NAMALWA (cell line): Measurements from ENCODE around the gene NPTX1.

Experiments
- DNase-seq: peaks from one replicate; pipeline ENCODE4 v3.0.0-alpha.2; 2015; ENCODE audit warnings: low spot score

Gene NPTX1

DNA sequence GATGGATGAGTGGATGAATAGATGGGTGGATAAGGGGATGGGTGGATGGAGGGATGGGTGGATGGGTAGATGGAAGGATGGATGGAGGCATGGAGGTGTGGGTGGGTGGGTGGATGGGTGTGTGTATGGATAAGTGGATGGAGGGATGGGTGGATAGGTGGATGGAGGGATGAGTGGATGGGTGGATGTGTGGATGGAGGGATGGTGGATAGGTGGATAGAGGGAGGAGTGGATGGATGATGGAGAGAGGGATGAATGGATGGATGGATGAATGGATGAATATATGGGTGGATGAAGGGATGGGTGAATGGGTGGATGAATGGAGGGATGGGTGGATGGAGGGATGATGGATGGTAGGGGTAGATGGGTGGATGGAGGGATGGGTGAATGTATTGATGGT, 27.5 kb upstream of the NPTX1 start:
- no peak for DNase-seq

DNA sequence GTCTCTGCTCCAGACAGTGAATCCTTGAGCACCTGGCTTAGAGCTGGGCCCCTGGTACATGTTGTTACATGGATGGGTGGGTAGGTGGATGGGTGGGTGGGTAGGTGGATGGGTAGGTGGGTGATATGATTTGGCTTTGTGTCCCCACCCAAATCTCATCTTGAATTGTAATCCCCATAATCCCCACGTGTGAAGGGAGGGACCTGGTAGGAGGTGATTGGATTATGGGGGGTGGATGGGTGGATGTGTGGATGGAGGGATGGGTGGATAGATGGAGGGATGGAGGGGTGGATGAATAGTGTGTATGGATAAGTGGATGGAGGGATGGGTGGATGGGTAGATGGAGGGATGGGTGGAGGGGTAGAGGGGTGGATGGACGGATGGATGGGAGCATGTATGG, 26.6 kb upstream of the NPTX1 start:
- DNase-seq = no peak

DNA sequence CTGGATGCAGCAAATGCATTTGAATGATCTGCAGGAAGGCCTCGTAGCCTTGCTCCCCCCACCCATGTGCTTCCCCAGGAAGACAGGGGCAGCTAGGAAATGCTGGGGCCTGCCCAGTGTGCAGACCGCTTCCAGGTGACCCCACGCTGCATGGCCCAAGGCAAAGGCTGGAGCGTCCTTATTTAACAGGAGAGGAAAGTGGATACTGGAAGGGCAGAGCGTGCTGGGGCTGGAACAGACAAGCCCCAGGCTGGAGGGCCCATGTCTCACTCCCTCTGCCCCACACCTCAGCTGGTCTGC, 26.1 kb upstream of the NPTX1 start:
- DNase-seq = no peak

DNA sequence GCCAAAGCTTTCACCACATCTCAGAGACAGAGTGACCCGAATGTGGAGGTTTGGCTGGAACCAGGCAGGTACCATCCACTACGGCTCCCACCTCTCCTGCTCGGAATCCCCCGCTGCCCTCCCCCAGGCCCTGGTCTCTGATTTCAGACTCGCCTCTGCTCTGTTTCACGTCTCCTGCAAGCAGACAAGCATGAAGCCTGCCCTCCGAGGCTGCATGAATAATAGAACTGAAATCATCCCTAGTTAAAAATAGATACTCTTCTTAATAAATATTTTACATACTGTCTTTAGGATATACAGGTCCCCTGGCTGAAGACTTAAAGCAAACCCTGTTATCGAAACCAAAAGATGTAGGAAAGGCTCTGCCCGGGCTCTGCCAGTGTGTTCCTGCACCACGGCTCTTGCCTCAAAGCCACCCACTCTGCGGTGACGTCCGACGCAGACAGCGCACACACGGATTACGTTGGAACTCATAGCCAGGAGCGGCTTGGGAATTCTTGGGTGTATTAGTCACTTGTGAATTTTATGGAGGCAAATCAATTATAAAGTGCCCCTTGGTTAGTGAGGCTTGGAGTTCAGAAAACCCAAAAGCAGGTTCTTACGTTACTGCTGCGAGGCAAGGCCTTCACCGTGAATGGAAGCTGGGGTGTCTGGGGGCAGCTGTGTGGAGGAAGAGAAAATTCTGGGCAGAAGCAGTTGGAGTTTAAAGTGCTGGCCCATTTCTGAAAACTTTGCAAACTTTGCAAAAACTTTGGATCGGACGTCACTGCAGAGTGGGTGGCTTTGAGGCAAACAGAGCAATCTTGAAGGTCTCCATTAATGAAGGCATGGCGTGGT, 25.6 kb upstream of the NPTX1 start:
- DNase-seq = no peak

DNA sequence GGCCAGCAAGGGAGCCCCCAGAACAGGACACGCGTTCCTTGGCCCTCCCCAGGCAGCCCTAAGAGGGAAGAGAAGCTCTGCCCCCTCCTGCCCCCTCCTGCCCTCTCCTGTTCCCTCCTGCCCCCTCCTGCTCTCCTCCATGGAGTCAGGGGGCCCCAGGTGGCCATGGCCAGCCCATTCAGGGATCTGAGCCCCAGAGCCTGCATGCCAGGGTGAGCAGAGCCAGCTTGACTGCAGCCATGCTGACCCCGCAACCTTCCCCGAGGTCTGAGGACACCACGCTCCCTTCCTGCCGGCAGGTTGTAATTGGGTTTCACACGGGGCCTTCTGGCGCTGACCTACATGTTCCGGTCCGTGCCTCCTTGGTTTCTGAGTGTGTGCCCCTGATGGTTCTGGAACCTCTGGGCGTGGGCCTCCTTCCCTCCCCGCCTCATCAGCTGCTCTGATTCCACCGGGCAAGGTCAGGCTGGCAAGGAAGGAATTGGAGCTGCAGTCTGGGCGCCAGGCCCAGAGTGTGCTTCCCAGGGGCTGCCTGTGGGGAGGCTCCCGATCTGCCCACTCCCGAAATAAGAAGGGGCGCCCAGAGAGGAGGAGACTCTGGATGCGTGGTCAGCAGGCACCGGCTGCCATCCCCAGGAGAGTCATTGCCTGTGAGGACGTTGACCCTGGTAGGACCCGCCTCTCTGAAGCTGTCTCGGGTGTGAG, 23.7 kb upstream of the NPTX1 start:
- DNase-seq = no peak

DNA sequence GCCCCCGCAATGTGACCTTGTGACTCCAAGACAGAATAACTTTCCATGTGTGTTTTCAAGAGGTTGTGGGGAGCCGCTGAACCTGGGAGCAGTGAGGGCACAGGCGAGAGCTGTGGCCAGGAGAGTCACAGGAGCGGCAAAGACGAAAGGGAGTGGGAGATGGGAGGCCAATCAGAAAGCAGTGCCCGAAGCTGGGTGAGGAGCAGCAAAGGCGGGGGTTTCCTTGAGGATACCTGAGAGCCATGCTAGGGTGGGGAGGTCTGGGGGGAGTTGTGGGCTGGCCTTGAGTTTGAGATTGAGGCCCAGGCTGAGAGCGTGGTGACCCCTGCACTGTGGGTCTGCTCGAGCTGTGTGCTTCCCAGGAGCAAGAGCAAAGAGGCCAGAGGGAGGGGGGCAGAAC, 23.2 kb upstream of the NPTX1 start:
- no peak for DNase-seq

DNA sequence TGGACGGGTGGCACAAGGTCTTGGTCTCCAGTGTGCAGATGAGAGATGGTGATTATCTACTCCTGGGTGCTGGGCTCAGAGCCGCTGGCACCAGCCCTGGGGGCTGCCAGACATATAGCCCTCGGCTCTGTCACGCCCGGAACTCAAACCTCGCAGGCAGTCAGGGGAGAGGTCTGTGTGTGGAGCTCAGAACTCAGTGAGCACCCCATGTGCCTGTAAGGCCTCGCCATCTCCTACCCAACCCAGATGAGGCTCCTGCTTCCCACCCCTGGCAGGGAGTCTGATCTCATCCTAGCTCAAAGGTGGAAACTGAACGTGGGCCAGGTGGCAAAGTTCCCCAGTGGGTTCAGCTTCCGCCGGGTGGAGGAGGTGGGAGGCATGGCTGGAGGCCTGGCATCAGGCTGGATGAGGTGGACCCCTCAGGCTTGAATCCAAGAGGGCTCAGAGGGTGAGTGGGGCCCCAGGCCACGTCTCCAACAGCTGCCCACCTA, 22.6 kb upstream of the NPTX1 start:
- no peak for DNase-seq

DNA sequence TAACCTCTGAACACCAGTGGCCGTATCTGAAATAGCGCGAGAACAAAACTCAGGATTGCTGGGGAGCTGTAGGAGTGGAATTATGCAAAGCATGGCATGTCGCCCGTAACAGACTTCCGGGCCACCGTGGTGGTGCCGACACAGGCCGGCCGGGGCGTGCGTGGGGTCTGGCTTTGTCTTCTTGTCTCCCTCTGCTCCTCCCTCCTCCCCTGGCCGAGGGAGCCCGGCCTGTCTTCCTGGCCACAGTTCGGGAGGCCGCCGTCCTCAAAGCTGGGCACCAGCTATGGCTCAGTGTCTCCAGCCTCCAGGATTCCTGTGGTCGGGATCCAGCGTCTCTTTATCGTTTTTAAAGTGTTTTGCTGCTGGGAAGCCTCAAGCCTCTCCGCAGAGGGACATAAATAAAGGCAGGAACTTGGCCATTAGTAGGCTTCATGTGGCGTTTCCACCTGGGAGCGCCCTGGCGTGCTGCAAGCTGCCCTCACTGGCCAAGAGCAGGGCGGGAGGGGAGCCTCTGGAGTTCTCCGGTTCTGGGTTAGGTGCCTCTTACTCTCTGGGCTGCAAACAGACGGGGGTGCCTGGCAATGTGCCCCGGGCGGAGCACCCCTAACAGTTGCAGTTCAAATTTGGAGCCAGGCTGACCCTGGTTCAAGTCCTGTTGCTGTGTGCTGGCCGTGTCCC, 22.0 kb upstream of the NPTX1 start:
- DNase-seq = peak; percentile 80

DNA sequence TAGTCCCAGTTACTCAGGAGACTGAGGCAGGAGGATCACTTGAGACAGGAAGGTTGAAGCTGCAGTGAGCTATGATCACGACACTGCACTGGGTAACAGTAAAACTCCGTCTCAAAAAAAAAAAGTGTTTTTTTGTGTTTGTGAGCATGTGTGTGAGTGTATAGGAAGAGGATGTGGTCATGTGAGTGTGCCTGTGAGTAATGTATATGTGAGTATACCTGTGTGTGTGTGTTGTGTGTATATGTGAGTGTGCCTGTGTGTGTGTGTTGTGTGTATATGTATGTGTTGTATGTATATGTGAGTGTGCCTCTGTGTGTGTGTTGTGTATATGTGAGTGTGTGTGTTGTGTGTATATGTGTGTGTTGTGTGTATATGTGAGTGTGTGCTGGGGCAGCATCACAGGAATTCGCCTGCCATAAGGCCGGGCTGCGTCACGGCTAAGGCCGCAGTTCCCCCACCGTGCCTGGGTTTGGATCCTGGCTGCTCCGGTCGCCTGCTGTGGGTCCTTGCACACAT, 21.4 kb upstream of the NPTX1 start:
- peak; percentile 31 for DNase-seq

DNA sequence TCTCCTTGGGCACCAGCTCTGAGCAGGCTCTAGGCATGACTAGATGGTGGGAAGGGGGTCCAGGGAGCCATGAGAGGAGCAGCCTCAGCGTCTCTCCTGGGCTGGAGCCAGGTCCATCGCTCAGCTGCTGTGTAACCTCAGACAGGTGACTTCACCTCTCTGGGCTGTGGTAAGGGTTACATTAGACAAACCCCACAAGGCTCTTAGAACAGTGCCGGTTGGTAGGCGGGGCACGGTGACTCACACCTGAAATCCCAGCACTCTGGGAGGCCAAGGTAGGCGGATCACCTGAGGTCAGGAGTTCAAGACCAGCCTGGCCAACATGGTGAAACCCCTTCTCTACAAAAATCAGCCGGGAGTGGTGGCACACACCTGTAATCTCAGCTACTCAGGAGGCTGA, 18.1 kb upstream of the NPTX1 start:
- DNase-seq = no peak

DNA sequence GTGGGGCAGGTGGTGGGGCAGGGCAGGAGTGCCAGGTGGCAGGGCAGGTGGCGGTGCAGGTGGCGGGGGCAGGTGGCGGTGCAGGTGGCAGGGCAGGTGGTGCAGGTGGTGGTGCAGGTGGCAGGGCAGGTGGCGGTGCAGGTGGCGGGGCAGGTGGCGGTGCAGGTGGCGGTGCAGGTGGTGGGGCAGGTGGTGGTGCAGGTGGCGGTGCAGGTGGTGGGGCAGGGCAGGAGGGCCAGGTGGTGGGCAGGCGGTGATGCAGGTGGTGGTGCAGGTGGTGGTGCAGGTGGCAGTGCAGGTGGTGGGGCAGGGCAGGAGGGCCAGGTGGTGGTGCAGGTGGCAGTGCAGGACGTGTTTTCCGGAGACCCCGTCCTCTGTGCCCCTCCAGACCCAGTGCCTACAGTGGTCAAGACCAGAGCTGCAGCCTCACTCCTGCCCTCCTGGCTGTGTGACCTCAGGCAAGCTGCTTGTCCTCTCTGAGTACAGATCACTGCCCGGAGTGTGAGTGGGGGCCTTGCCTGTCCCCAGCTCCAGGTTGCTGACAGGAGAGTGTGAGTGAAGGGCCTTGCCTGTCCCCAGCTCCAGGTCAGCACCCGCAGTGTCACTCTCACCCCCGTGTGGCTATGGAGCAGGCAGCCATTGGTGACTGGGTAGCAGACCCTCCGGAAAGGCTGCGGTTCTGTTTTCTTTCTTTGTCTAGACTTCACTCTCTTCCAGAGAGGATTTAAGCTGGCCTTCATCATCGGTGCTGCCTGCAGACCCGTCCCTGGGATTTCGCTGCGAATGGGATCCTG, 16.1 kb upstream of the NPTX1 start:
- no peak for DNase-seq

DNA sequence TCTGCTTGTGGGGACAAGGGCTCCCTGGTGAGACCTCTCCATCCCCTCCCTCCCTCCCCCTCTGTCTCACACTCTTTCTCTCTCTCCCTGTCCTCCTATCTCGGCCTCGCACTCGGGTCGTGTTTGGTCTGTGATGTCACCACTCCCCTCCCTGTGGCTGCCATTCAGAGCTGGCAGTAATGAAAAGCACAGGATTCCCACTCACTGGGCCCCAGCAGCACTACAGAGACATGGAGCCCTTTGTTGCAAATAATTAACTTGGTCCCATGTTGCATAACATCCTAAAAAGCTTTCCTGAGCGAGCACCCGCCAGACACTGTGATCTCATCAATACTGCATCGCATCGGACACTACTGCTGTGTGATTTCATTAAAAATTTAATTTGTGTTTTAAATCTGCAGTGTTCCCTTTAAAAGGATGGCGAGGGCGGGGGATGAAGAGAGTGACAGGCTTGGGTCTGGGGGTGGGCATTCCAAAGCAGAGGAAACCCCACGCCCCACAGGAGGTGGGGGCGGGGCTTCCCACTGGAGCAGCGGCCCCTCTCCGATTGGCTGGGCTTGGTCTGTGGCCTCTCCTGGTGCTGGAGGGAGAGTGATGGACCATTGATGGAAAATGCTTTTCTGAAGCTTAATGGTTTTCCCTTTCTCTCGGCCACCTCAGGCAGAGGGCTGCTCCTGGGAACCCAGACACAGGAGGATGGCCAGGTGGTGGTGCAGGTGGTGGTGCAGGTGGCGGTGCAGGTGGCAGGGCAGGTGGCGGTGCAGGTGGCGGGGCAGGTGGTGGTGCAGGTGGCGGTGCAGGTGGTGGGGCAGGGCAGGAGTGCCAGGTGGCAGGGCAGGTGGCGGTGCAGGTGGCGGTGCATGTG, 15.3 kb upstream of the NPTX1 start:
- no peak for DNase-seq

DNA sequence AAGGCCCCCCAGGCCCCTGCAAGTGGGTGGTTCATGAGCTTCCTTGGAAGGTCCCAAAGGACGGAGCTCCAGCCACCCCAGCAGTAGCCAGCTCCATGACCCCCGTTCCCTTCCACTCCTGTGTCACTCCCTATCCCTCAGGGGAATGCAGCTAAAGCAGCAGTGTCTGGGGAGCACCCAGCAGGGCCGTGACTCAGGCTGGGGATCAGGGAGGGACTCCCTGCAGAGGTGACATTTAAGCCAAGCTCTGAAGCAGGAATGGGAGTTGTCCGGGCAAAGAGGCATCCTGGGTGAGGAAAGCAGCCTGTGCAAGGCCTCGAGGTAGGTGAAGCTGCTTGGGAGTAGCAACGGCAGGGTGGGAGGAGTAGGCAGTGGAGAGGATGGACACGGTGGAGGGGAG, 11.1 kb upstream of the NPTX1 start:
- no peak for DNase-seq

DNA sequence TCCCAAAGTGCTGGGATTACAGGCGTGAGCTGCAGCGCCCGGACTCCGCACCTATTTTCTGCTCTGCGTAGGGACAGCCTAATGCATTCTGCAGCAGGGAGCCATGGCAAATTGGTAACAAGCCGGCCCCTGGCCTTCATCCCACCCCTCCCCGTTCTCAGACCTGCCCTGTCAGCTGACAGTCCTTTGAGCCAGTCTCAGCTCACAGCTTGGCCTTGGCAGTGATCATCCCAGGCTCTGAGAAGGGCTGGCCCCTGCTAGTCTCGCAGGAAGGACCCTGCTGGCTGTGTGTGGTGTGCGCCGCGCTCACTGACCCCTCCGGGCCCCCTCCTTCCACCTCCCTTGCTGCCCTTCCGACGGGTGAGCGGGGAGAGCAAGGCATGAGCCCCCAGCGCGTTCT, 10.3 kb upstream of the NPTX1 start:
- DNase-seq = no peak

DNA sequence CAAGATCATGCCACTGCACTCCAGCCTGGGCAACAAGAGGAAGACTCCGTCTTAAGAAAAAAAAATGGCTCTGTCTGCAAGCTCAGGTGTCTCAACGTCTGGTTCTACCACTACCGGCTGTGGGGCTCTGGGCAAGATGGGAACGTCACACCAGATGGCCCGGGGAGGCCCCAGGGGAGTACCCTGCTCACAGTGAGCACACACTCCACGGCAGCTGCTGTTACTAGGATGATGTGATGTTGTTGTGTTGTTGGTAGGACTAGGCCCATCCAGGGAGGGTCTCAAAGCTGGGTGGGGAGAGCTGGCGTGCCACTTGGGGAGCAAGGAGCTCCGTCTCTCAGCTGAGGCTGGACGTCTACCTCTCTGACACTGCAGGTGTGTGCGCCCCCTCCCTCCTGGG, 9.4 kb upstream of the NPTX1 start:
- peak; percentile 98 for DNase-seq

DNA sequence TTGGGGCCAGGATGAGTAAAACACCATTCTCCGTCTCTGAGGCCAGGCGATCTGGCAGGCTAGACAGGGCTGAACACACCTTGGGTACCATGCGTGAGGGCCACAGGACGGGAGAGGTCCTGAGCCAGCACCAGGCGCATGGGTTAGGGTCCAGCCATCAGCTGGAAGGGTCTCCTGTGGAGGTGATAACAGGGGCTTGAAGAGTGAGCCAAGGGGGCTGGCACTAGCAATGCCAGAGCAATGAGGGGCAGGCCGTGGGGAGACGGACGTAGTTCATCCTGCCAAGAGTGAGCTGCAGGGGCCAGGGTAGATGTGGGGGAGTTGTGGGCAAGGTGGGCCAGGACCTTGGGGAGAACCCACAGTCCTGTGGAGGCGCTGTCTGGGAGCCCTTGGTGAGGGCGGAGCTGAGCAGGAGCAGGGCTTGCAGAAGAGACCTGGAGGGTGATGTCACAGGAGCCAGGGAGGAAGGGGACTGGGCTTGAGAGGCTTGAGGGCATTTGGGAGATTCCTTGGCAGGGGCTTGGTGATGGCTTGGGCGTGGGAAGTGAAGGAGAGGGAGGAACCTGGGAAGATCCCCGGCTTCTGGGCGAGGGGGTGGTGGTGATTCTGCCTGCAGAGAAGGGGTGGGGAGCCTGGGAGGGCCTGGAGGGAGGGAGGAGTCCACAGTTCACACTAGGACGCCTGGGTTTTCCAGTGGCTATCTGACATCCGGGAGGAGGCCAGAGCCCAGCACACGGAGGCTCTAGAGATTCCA, 6.3 kb upstream of the NPTX1 start:
- DNase-seq = no peak

DNA sequence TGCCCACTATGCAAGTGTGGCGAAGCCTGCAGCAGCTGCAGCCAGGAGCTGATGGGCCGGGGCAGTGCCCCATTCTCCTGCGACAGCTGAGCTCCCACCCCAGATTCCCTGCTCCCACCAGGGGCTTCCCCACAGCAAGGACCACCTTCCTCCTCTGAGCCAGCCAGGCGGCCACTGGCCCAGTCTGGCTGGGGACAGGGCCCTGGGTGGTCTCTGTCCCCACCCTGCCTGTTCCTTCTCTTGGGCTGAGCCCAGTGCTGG, 5.6 kb upstream of the NPTX1 start:
- no peak for DNase-seq

DNA sequence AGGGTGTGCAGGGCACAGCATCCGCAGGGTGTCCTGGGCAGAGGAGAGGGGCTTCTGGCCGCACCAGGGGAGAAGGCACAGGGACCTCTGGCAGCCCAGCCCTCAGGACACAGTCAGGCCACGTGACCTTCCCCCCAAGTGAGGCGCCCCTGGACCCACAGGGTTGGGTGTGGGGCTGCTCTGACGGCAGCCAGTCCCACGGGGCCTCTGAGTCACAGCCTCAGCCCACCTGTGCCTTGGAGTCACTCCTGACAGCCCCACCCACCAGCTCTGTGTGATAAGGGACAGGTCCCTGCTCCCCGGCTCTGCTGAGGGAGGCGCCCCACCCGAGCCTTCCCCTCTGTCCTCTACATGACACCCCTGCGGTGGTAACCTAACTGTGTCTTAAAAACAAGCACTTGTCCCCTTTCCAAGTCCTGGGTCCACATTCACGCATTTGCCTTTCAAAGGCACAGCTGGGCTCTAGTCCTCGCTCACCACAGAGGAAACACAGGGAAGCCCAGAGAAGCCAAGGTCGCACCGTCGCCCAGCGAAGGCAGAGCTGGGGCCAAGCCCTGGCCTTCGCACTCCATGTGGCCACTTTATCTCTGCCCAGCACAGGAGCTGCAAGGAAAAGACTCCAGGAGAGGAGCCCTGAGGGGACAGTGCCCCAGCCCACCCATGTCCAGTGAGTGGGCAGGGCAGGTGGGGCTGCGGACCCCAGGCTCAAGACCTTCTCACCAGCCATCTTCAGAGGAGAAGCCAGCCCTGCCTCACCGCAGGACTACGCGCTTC, 5.1 kb upstream of the NPTX1 start:
- DNase-seq = peak; percentile 67

DNA sequence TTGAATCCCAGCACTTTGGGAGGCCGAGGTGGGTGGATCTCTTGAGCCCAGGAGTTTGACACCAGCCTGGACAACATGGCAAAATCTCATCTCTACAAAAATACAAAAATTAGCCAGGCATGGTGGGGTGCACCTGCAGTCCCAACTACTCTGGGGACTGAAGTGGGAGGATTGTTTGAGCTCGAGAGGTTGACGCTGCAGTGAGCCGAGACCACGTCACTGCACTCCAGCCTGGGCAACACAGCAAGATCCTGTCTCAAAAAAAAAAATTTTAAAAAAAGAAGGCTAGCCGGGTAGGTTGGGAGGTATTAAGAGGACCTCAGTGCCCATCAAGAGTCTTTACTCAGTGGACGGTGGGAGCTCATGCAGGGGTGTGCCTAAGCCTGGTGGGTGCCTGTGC, 3.8 kb upstream of the NPTX1 start:
- no peak for DNase-seq

DNA sequence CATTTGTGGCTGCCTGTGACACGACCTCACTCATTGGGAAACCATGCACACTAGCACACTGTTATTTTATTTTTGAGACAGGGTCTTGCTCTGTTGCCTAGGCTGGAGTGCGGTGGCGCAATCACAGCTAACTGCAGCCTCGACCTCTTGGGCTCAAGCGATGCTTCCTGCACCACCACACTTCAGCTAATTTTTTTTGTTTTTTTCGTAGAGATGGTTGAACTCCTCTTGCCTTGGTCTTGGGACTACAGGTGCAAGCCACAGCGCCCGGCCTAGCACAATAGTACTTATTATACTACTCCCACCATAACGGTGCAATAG, 2.8 kb upstream of the NPTX1 start:
- DNase-seq = no peak
